GM12891 (cell line): ENCODE measurements around the gene AKAP8.
A peak's percentile ranks its signal among the peaks of the same experiment; 100 is the strongest.
"Not testable (repeated sequence)": the region's sequence is repeated elsewhere in the genome, so short reads cannot be mapped to it uniquely, and the experiment has no call there.

ENCODE experiments used
- DNase-seq: peaks from one replicate; pipeline ENCODE4 v3.0.0; 2011; ENCODE audit warnings: low spot score; ENCODE audit not compliant: insufficient read length
- FAIRE-seq: peaks from 2 replicates; lab custom pipeline; 2011; peaks lifted over from hg19 to GRCh38; lab: Jason Lieb, UNC
- PAX5 ChIP-seq: IDR thresholded peaks from 2 replicates; pipeline ENCODE4 v1.6.1; 2011; ENCODE audit warnings: low read length, moderate library complexity, mild to moderate bottlenecking; ENCODE audit not compliant: insufficient read depth, severe bottlenecking
- POLR2A ChIP-seq: IDR thresholded peaks from 2 replicates; pipeline ENCODE4 v1.6.1; 2011; ENCODE audit warnings: low read depth, low read length, control low read depth
- POLR2AphosphoS5 ChIP-seq: IDR thresholded peaks from 2 replicates; pipeline ENCODE4 v1.6.1; 2011; ENCODE audit warnings: low read depth, low read length, control low read depth
- POU2F2 ChIP-seq: IDR thresholded peaks from 2 replicates; pipeline ENCODE4 v1.6.1; 2011; ENCODE audit warnings: low read depth, mild to moderate bottlenecking, control low read depth, low read length, moderate library complexity
- SPI1 ChIP-seq: IDR thresholded peaks from 2 replicates; pipeline ENCODE4 v1.6.1; 2011; ENCODE audit warnings: low read depth, low read length, control low read depth
- TAF1 ChIP-seq: IDR thresholded peaks from 2 replicates; pipeline ENCODE4 v1.6.1; 2011; ENCODE audit warnings: low read depth, low read length, control low read depth

The AKAP8 gene

GRCh38 chr19:15403151-15403531 lies 23.6 kb upstream of the AKAP8 start:
- TF ChIP-seq PAX5 (no peak), POLR2A (no peak), POLR2AphosphoS5 (no peak), TAF1 (no peak), POU2F2 (no peak), SPI1 (no peak)
- DNase-seq (no peak), FAIRE-seq (no peak)

- FAIRE-seq, result no peak
- TF ChIP-seq POU2F2 (no peak), POLR2A (0 out of 2 replicates have a peak, but pooled peaks have one; percentile 26)
- DNase-seq, result no peak
These were observed 23.0 kb upstream of the AKAP8 start for GRCh38 chr19:15402411-15403150.

GRCh38 chr19:15401397-15401710 lies 21.8 kb upstream of the AKAP8 start:
- no peak for FAIRE-seq
- TF ChIP-seq POLR2A (no peak), POLR2AphosphoS5 (no peak), PAX5 (no peak), TAF1 (no peak), POU2F2 (no peak), SPI1 (no peak)

GRCh38 chr19:15400521-15401396 lies 21.2 kb upstream of the AKAP8 start:
- TF ChIP-seq POLR2A (no peak), POU2F2 (no peak)
- no peak for FAIRE-seq
- no peak for DNase-seq

More at GRCh38 chr19:15401397-15401710, 21.8 kb upstream of the AKAP8 start:
- DNase-seq, result no peak

GRCh38 chr19:15399635-15400034 lies 20.0 kb upstream of the AKAP8 start:
- FAIRE-seq, result no peak
- TF ChIP-seq POLR2A, result no peak
- no peak for TF ChIP-seq POLR2AphosphoS5
- no peak for TF ChIP-seq SPI1
- no peak for TF ChIP-seq TAF1
- TF ChIP-seq POU2F2, result no peak
- no peak for TF ChIP-seq PAX5
- no peak for DNase-seq

- DNase-seq, result no peak
- TF ChIP-seq POLR2AphosphoS5, result no peak
- FAIRE-seq, result no peak
These were observed 19.6 kb upstream of the AKAP8 start for GRCh38 chr19:15399234-15399515.

GRCh38 chr19:15398501-15399233 lies 19.1 kb upstream of the AKAP8 start:
- FAIRE-seq (no peak), DNase-seq (no peak)
- TF ChIP-seq POLR2AphosphoS5, result no peak
- TF ChIP-seq TAF1, result no peak

- no peak for DNase-seq
- TF ChIP-seq POU2F2 (no peak), PAX5 (no peak), SPI1 (no peak), TAF1 (no peak), POLR2AphosphoS5 (no peak), POLR2A (no peak)
- no peak for FAIRE-seq
These were observed 18.2 kb upstream of the AKAP8 start for GRCh38 chr19:15397782-15398181.

GRCh38 chr19:15397236-15397635 lies 17.6 kb upstream of the AKAP8 start:
- DNase-seq (no peak), FAIRE-seq (no peak)
- TF ChIP-seq POLR2A, result no peak
- TF ChIP-seq POU2F2, result no peak
- no peak for TF ChIP-seq SPI1
- TF ChIP-seq PAX5, result no peak
- no peak for TF ChIP-seq TAF1
- no peak for TF ChIP-seq POLR2AphosphoS5

- no peak for FAIRE-seq
- DNase-seq, result no peak
- no peak for TF ChIP-seq POLR2A
These were observed 16.8 kb upstream of the AKAP8 start for GRCh38 chr19:15396436-15396835.

GRCh38 chr19:15395251-15395650 lies 15.7 kb upstream of the AKAP8 start:
- FAIRE-seq, DNase-seq: not testable (repeated sequence)
